LNCAP (cell line): ENCODE data around the gene SLX4IP.

Experiments used
- CTCF ChIP-seq: fragments of 450-650 bp; IDR thresholded peaks from 2 replicates; pipeline ENCODE4 v1.5.1; 2017; ENCODE audit warnings: mild to moderate bottlenecking

The SLX4IP gene

GRCh38 chr20:10550204-10551118 lies 115.4 kb downstream of the SLX4IP start:
- no peak for TF ChIP-seq CTCF

GRCh38 chr20:10551732-10552724 lies 116.9 kb downstream of the SLX4IP start:
- no peak for TF ChIP-seq CTCF

- TF ChIP-seq CTCF: peak; percentile 90
Observed at GRCh38 chr20:10553326-10553984, 118.3 kb downstream of the SLX4IP start.

- no peak for TF ChIP-seq CTCF
Observed at GRCh38 chr20:10554285-10554684, 119.2 kb downstream of the SLX4IP start.

- TF ChIP-seq CTCF: no peak
Observed at GRCh38 chr20:10555393-10555792, 120.3 kb downstream of the SLX4IP start.

GRCh38 chr20:10555865-10556308 lies 120.8 kb downstream of the SLX4IP start:
- no peak for TF ChIP-seq CTCF

- no peak for TF ChIP-seq CTCF
Observed at GRCh38 chr20:10556519-10557083, 121.5 kb downstream of the SLX4IP start.
